T-helper 17 cell (primary cell): ENCODE results near the gene FBXL20. TPM values are rescaled to one million over a fixed set of nuclear protein-coding genes. Genes with fewer than 3 reads are reported as not detected.

Source experiments
- ATAC-seq: fragments of 150-1000 bp; cut with Tn5 transposase; 2 replicates; pipeline ENCODE4 v1.10.0; 2021; ENCODE audit warnings: mild to moderate bottlenecking, moderate library complexity
- DNase-seq, 3 donors: peaks; one replicate each; pipeline versions ENCODE4 v3.0.0 to v3.0.0-alpha.2; 2020 to 2021
- H3K9me3 ChIP-seq: one replicate; pipeline ENCODE4 v1.7.0; 2013; ENCODE audit warnings: low read length, mild to moderate bottlenecking; ENCODE audit not compliant: control insufficient read depth, poor library complexity, severe bottlenecking
- H3K27ac Mint-ChIP-seq: one replicate; pipeline ENCODE4 v1.8.0; 2022; ENCODE audit warnings: mild to moderate bottlenecking, moderate library complexity, mixed read lengths
- H3K27me3 Mint-ChIP-seq: one replicate; pipeline ENCODE4 v1.8.0; 2022; ENCODE audit warnings: mixed read lengths
- H3K36me3 Mint-ChIP-seq: one replicate; pipeline ENCODE4 v1.8.0; 2022; ENCODE audit warnings: low read depth, mixed read lengths
- H3K4me1 Mint-ChIP-seq: one replicate; pipeline ENCODE4 v1.8.0; 2022; ENCODE audit warnings: mild to moderate bottlenecking, mixed read lengths
- H3K4me3 Mint-ChIP-seq: one replicate; pipeline ENCODE4 v1.8.0; 2022; ENCODE audit warnings: mild to moderate bottlenecking, moderate library complexity, mixed read lengths
- total RNA-seq, 4 donors: library from RNA in 2 of 4; stranded (reverse) in 2 of 4; gene quantifications; one replicate each; pipeline ENCODE4 v1.2.3 and lab custom pipeline; 2022 to 2026

The FBXL20 gene
- total RNA-seq, 2 donors from 2014 or later, result 23.4 to 30.4 TPM

DNA sequence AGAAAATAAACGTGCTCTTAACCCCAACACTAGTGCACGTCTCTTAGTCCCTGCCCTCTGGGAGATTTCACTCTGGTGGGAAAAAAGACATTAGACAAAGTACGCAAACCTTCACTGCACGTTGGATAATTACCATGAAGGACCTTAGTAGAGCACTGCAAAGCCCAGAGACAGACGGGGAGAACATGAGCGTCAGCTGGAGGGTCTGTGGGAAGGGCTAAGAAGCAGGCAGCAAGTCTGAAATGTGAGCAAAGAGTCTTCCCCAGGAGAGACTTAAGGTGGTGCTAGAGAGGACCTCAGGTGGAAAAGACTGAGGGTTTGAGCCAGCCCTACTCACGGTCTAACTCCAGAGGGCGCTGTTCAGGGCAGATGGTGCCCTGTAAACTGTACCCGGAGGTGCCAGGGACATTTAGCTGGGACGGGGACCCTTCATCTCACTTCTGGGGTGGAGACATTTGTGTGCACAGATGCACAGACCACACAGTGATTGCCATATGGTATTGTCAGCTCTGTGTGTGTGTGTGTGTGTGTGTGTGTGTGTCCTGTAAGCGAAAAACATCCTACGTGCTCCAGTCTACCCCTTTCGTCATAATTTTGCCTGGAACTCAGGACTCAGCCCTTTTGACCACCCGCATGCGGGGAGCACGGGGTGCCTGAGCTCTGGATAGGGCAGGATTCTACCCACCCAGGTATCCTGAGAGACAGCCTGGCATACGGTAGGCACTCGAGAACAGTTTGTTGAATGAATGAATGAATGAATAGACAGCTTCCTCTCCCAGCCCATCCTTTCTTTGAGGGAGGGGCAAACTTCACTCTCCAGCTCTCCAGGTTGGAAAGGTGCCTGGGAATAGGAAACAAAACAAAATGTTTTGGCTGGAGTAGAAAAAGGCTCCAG, 165.6 kb downstream of the FBXL20 start:
- ATAC-seq (peak; percentile 48), DNase-seq (peak in 1 of 3 donors; percentile 29)
- Mint-ChIP-seq H3K36me3 (no peaks in the 10 kb centered on the region), H3K4me1 (peaks cover 35% of the 10 kb centered on the region), H3K27me3 (peaks cover 16% of the 10 kb centered on the region), H3K27ac (peak overlapping the region; percentile 67), H3K4me3 (no peak overlapping the region)
- no peaks in the 10 kb centered on the region for H3K9me3 ChIP-seq

DNA sequence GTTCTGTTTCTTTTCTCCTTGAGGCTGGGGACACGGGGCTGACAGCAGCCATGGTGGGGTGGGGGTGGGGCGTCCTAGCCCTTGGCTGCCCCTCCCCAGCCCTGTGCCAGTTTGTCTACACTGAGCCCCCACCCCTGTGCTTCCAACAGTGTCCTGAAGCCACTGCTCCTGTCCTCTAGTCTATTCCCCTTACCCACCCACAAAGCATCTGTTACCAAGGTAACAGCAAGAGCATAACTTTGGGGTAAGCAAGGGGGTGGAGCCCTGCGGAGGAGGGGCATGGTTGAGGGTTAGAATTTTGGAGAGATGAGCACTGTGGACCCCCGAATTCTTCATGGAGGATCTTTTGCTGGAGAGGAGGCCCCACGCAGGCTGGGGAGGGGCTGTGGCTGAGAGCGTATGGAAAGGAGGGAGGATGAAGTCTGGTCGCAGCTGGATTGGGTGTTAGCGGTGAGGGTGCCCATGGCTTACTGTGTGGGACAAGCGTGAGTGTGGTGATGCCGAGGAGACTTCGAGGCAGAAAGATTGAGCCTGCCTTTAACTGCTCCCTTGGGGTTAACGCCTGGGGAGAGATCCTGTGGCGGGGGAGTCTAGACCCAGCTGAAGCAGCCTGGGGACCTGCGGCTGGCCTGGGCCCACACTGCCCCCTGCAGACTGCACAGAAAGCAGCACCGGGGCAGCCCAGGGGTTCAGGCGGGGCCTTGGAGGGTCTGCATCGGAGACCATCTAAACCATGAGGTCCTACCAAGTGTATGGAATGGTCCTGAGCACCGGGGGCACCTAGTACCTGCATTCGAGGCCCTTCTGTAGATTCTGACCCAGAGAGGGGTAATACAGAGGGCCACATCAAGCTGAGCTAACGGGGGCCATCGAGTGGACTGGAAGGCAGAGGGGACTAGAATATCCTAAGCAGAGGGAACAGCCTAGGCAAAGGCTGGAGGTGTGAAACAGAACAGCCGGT, 169.6 kb downstream of the FBXL20 start:
- no peaks in the 10 kb centered on the region for H3K9me3 ChIP-seq
- H3K4me1 Mint-ChIP-seq, result peaks cover 18% of the 10 kb centered on the region
- H3K27me3 Mint-ChIP-seq, result peaks cover 44% of the 10 kb centered on the region
- H3K36me3 Mint-ChIP-seq, result peaks cover 2% of the 10 kb centered on the region
- H3K27ac Mint-ChIP-seq, result peak overlapping the region; percentile 88
- no peak overlapping the region for H3K4me3 Mint-ChIP-seq
- ATAC-seq (peak; percentile 82), DNase-seq (peak; percentile 39 to 52 (median 41))

- DNase-seq, result no peak
- H3K9me3 ChIP-seq, result no peaks in the 10 kb centered on the region
- no peak overlapping the region for H3K4me3 Mint-ChIP-seq
- H3K27ac Mint-ChIP-seq, result no peak overlapping the region
- ATAC-seq, result no peak
- peaks cover 46% of the 10 kb centered on the region for H3K27me3 Mint-ChIP-seq
- peaks cover 16% of the 10 kb centered on the region for H3K4me1 Mint-ChIP-seq
- peaks cover 2% of the 10 kb centered on the region for H3K36me3 Mint-ChIP-seq
Measured at GRCh38 chr17:39231091-39231561, 170.3 kb downstream of the FBXL20 start.

GRCh38 chr17:39230361-39230760, 171.1 kb downstream of the FBXL20 start:
- ATAC-seq, result no peak
- H3K27ac Mint-ChIP-seq, result no peak overlapping the region

GRCh38 chr17:39229274-39229913, 172.0 kb downstream of the FBXL20 start:
- H3K27ac Mint-ChIP-seq, result no peak overlapping the region
- peaks cover 18% of the 10 kb centered on the region for H3K4me1 Mint-ChIP-seq
- H3K27me3 Mint-ChIP-seq, result peaks cover 51% of the 10 kb centered on the region
- ATAC-seq (no peak), DNase-seq (no peak)
- H3K9me3 ChIP-seq, result no peaks in the 10 kb centered on the region
- H3K36me3 Mint-ChIP-seq, result peaks cover 6% of the 10 kb centered on the region
- H3K4me3 Mint-ChIP-seq, result no peak overlapping the region

More at GRCh38 chr17:39230361-39230760, 171.1 kb downstream of the FBXL20 start:
- no peak for DNase-seq
- no peaks in the 10 kb centered on the region for H3K9me3 ChIP-seq
- H3K4me3 Mint-ChIP-seq, result no peak overlapping the region
- peaks cover 15% of the 10 kb centered on the region for H3K4me1 Mint-ChIP-seq
- peaks cover 5% of the 10 kb centered on the region for H3K36me3 Mint-ChIP-seq
- peaks cover 51% of the 10 kb centered on the region for H3K27me3 Mint-ChIP-seq

DNA sequence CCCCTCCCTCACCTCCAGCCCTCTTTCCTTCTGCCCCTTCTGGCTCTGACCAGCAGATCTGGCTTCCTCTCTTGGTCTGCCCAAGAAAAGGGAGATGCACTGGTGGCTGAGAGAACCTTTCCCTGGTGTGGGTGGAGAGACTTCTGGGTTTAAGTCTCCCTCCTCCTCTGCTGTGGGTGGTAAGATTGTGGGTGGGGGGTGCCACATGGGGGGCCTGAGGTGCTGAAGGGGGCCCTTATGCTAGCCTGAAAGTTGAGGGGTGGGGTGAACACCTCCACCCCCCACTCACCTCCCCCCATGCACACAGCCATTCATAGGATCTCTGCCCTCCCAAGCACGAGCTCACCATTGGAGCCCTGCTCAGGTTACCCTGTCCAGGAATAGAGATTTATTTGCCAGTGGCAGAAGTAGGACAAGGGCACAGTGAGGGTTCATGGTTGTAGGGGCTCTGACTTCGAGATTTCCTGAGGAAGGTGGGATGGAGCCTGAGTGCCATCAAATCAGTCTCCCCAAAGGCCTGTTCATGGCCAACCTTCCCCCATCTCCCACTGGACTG, 174.0 kb downstream of the FBXL20 start:
- peaks cover 59% of the 10 kb centered on the region for H3K27me3 Mint-ChIP-seq
- H3K9me3 ChIP-seq, result no peaks in the 10 kb centered on the region
- H3K4me3 Mint-ChIP-seq, result no peak overlapping the region
- ATAC-seq, result no peak
- no peak overlapping the region for H3K27ac Mint-ChIP-seq
- H3K4me1 Mint-ChIP-seq, result peaks cover 22% of the 10 kb centered on the region
- peaks cover 6% of the 10 kb centered on the region for H3K36me3 Mint-ChIP-seq
- no peak for DNase-seq

DNA sequence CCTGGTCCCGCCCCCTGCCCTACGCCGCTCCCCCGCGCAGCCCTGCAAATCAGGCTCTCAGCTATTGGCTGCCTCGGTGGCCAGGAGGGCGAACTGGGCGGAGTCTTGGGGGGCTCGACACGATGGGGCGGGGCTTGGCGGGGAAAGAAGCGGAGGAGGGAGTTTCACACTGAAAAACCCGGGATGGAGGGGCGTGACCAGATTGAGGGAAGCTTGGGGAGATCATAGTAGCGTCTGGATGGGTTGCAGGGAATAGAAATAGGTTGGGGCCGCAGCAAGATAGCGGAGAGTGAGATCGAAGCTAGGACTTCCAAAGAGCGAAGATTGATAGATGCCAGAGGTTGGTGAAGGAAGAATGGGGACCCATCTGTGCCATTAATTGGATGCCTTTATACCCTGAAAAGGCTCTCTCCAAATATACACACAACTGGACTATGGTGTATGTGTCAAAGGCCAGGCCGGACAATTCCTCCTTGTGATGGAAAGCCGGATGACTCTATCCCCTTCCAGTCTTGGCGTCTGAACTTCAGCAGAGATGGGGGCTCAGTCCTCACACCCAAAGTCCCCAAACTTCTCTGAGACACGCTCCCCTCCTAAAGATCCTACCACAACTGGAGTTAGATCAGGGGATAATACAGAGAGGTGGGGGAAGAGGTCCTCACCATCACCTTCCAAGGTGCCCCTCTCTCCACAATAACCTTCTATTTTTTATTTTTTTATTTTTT, 175.3 kb downstream of the FBXL20 start:
- Mint-ChIP-seq H3K4me3 (peak overlapping the region; percentile 87), H3K27ac (no peak overlapping the region), H3K36me3 (peaks cover 6% of the 10 kb centered on the region), H3K27me3 (peaks cover 51% of the 10 kb centered on the region), H3K4me1 (peaks cover 14% of the 10 kb centered on the region)
- H3K9me3 ChIP-seq, result no peaks in the 10 kb centered on the region
- peak in 1 of 3 donors; percentile 28 for DNase-seq
- ATAC-seq, result peak; percentile 54

DNA sequence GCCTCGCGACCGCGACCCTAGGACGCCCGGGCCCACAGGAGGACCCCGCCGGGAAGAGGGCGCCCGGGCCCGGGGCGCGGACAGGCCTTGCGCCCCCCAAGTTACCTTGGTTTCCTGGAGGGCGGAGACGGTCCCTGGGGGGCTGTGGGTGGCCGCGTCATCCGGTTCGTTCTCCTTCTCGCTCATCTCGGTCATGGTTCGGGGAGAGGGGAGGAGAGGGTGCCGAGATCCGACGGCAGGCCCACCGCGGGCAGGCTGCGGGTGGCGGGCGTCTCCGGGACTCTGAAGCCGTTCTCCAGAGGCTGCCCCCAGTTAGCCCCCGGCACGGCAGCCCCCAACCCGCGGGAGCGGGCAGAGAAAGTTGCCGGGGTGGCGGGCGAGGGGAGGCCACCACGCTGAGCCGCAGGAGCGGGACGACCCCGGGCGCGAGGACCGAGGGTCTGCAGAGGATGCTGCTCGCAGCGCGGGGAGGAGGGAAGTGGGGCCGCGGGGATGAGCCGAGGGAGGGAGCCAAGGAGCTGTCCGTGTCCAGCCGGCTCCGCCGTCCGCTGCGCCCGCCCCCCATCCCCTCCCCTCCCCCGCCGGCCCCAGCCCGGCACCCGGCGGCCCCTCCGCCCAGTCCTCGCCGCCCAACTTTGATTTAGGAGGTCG, 176.0 kb downstream of the FBXL20 start, which contains the start of gene STAC2:
Gene STAC2 (minus strand): TSS at position 638 of the 651 bp plus-strand sequence. CDS start 443 bp downstream, at position 195.
- Mint-ChIP-seq H3K36me3 (peaks cover 6% of the 10 kb centered on the region), H3K4me3 (peak within 1 kb of the TSS; percentile 87), H3K27me3 (peaks cover 45% of the 10 kb centered on the region), H3K27ac (no peak within 1 kb of the TSS), H3K4me1 (peaks cover 14% of the 10 kb centered on the region)
- ATAC-seq, result peak; percentile 32
- DNase-seq, result no peak
- H3K9me3 ChIP-seq, result no peaks in the 10 kb centered on the region

DNA sequence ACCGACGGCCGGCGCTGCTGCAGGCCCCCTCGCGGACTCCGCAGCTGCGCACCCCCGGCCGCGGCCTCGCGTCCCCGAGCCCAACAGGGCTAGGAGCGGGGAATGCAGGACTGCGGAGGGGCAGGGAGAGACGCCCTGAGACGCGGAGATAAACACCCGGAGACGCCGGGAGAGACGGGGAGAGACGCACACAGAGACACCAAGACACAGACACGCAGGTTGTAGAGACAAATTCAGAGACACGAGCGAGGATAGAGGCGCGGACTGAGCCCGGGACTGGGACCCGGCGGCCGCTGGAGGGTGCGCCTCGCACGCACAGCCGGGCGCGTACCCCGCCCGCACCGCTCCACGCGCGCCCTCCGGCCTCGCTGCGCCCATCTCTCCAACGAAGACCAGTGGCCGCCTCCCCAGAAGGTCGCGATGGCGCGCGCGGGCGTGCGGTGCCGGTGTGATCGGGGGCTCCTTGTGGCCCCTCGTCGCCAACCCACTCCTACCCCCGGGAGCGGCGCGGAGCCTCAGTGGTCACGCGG, 176.6 kb downstream of the FBXL20 start:
- no peaks in the 10 kb centered on the region for H3K9me3 ChIP-seq
- peak; percentile 68 for ATAC-seq
- peak overlapping the region; percentile 81 for H3K4me3 Mint-ChIP-seq
- peaks cover 6% of the 10 kb centered on the region for H3K36me3 Mint-ChIP-seq
- no peak for DNase-seq
- H3K27me3 Mint-ChIP-seq, result peaks cover 45% of the 10 kb centered on the region
- H3K27ac Mint-ChIP-seq, result no peak overlapping the region
- H3K4me1 Mint-ChIP-seq, result peaks cover 14% of the 10 kb centered on the region

DNA sequence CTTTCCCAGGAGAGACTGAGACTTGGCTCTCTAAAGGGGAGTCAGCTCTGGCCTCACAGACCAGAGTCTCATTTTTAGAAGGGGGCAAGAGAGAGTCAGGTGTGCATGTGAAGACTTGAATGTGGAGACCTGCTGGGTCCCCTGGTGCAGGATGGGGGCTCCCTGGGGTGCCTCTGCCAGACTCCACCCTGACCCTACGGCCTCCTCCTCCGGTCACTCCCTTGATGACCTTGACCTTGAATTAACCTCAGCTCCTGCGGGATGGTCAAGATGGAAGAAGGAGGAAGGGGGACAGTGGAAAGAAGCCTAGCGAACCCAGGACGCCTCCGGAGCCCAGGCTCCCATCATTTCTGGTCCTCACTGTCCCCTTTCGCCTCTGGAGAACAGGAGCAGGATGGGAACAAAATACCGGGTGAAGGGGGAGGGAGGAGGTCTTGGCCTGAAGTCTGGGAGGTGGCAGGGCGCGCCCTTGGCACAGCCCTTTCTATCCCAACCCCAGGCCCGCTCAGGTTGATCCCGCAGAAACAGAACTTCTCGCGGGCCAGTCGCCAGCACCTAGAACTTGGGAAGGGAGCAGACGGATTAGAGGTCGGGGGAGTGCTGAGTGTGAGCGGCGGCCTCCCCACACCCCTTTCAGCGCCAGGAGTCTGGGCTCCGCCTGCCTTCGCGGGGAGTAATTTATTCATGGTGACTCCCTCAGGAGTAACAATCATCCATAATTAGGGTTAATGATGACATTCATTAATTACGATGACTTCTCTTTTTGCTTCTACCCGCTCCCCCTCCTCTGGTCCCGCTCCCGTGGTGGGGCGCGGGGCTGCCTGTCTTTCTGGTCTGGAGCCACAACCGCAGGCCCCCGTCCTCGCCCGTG, 177.3 kb downstream of the FBXL20 start:
- no peaks in the 10 kb centered on the region for H3K9me3 ChIP-seq
- H3K27me3 Mint-ChIP-seq, result peaks cover 45% of the 10 kb centered on the region
- no peak overlapping the region for H3K27ac Mint-ChIP-seq
- peaks cover 13% of the 10 kb centered on the region for H3K4me1 Mint-ChIP-seq
- DNase-seq (no peak), ATAC-seq (no peak)
- H3K4me3 Mint-ChIP-seq, result peak overlapping the region; percentile 66
- H3K36me3 Mint-ChIP-seq, result peaks cover 5% of the 10 kb centered on the region
